T-helper 2 cell treated with Interferon-gamma antibody and Interleukin-4, amounts not matched to agents 5 μg/mL and 100 μg/mL, for 36 hours (primary cell): Measurements from ENCODE around the gene GPC6.
"Not testable (repeated sequence)": the region's sequence is repeated elsewhere in the genome, so short reads cannot be mapped to it uniquely, and the experiment has no call there.

Experiments used
- DNase-seq: peaks from one replicate; pipeline ENCODE4 v3.0.0; 2021; ENCODE audit warnings: low spot score
- H3K27ac Mint-ChIP-seq: one replicate; pipeline ENCODE4 v1.8.0; 2021; ENCODE audit warnings: mild to moderate bottlenecking, mixed read lengths
- H3K27me3 Mint-ChIP-seq: one replicate; pipeline ENCODE4 v1.8.0; 2021; ENCODE audit warnings: low read depth, mixed read lengths
- H3K36me3 Mint-ChIP-seq: one replicate; pipeline ENCODE4 v1.8.0; 2021; ENCODE audit warnings: low read depth, mixed read lengths
- H3K4me1 Mint-ChIP-seq: one replicate; pipeline ENCODE4 v1.8.0; 2021; ENCODE audit warnings: low read depth, mixed read lengths
- H3K4me3 Mint-ChIP-seq: one replicate; pipeline ENCODE4 v1.8.0; 2022; ENCODE audit warnings: mild to moderate bottlenecking, moderate library complexity, mixed read lengths
- H3K9me3 Mint-ChIP-seq: one replicate; pipeline ENCODE4 v1.8.0; 2021; ENCODE audit warnings: mixed read lengths

Gene GPC6

GRCh38 chr13:94333131-94333820 lies 1106.7 kb downstream of the GPC6 start:
- H3K4me3 Mint-ChIP-seq, result no peak overlapping the region
- peaks cover 16% of the 10 kb centered on the region for H3K4me1 Mint-ChIP-seq
- no peaks in the 10 kb centered on the region for H3K9me3 Mint-ChIP-seq
- no peak overlapping the region for H3K27ac Mint-ChIP-seq
- DNase-seq, result no peak
- H3K27me3 Mint-ChIP-seq, result peaks cover 40% of the 10 kb centered on the region
- H3K36me3 Mint-ChIP-seq, result peaks cover 1% of the 10 kb centered on the region

GRCh38 chr13:94335761-94336526 lies 1109.3 kb downstream of the GPC6 start:
- Mint-ChIP-seq H3K36me3 (no peaks in the 10 kb centered on the region), H3K4me3 (no peak overlapping the region), H3K27ac (no peak overlapping the region), H3K27me3 (peaks cover 34% of the 10 kb centered on the region), H3K4me1 (peaks cover 2% of the 10 kb centered on the region), H3K9me3 (no peaks in the 10 kb centered on the region)
- DNase-seq, result no peak

GRCh38 chr13:94339116-94339687 lies 1112.6 kb downstream of the GPC6 start:
- Mint-ChIP-seq H3K4me3 (no peak overlapping the region), H3K36me3 (no peaks in the 10 kb centered on the region), H3K27me3 (peaks cover 14% of the 10 kb centered on the region), H3K4me1 (no peaks in the 10 kb centered on the region), H3K27ac (no peak overlapping the region), H3K9me3 (no peaks in the 10 kb centered on the region)
- DNase-seq, result no peak

- no peak for DNase-seq
- Mint-ChIP-seq H3K4me3 (no peak overlapping the region), H3K9me3 (no peaks in the 10 kb centered on the region), H3K27ac (no peak overlapping the region), H3K4me1 (peaks cover 3% of the 10 kb centered on the region), H3K27me3 (peaks cover 3% of the 10 kb centered on the region), H3K36me3 (no peaks in the 10 kb centered on the region)
Measured at GRCh38 chr13:94342436-94343242, 1116.0 kb downstream of the GPC6 start.

GRCh38 chr13:94343243-94343585 lies 1116.6 kb downstream of the GPC6 start:
- H3K27ac Mint-ChIP-seq, result no peak overlapping the region
- peaks cover 3% of the 10 kb centered on the region for H3K4me1 Mint-ChIP-seq
- H3K9me3 Mint-ChIP-seq, result no peaks in the 10 kb centered on the region
- no peak overlapping the region for H3K4me3 Mint-ChIP-seq
- no peaks in the 10 kb centered on the region for H3K36me3 Mint-ChIP-seq
- H3K27me3 Mint-ChIP-seq, result peaks cover 3% of the 10 kb centered on the region
- no peak for DNase-seq

GRCh38 chr13:94343687-94344086 lies 1117.1 kb downstream of the GPC6 start:
- H3K27me3 Mint-ChIP-seq, DNase-seq, H3K4me3 Mint-ChIP-seq, H3K9me3 Mint-ChIP-seq, H3K36me3 Mint-ChIP-seq, H3K27ac Mint-ChIP-seq, H3K4me1 Mint-ChIP-seq: not testable (repeated sequence)

GRCh38 chr13:94344126-94344818 lies 1117.7 kb downstream of the GPC6 start:
- peaks cover 3% of the 10 kb centered on the region for H3K27me3 Mint-ChIP-seq
- peaks cover 3% of the 10 kb centered on the region for H3K4me1 Mint-ChIP-seq
- H3K9me3 Mint-ChIP-seq, result no peaks in the 10 kb centered on the region
- no peak for DNase-seq
- no peak overlapping the region for H3K4me3 Mint-ChIP-seq
- no peak overlapping the region for H3K27ac Mint-ChIP-seq
- H3K36me3 Mint-ChIP-seq, result no peaks in the 10 kb centered on the region

- H3K4me1 Mint-ChIP-seq, result peaks cover 3% of the 10 kb centered on the region
- H3K36me3 Mint-ChIP-seq, result no peaks in the 10 kb centered on the region
- DNase-seq, result no peak
- peaks cover 3% of the 10 kb centered on the region for H3K27me3 Mint-ChIP-seq
- no peak overlapping the region for H3K27ac Mint-ChIP-seq
- H3K9me3 Mint-ChIP-seq, result no peaks in the 10 kb centered on the region
- H3K4me3 Mint-ChIP-seq, result no peak overlapping the region
Measured at GRCh38 chr13:94345374-94346195, 1119.0 kb downstream of the GPC6 start.

- no peaks in the 10 kb centered on the region for H3K36me3 Mint-ChIP-seq
- H3K4me1 Mint-ChIP-seq, result peaks cover 3% of the 10 kb centered on the region
- no peak overlapping the region for H3K4me3 Mint-ChIP-seq
- H3K27ac Mint-ChIP-seq, result no peak overlapping the region
- DNase-seq, result no peak
- H3K9me3 Mint-ChIP-seq, result no peaks in the 10 kb centered on the region
- H3K27me3 Mint-ChIP-seq, result no peaks in the 10 kb centered on the region
Measured at GRCh38 chr13:94346261-94347019, 1119.8 kb downstream of the GPC6 start.

GRCh38 chr13:94351292-94351990 lies 1124.8 kb downstream of the GPC6 start:
- peak; percentile 11 for DNase-seq
- Mint-ChIP-seq H3K4me3 (no peak overlapping the region), H3K4me1 (no peaks in the 10 kb centered on the region), H3K36me3 (no peaks in the 10 kb centered on the region), H3K27ac (no peak overlapping the region), H3K9me3 (no peaks in the 10 kb centered on the region), H3K27me3 (no peaks in the 10 kb centered on the region)

GRCh38 chr13:94352057-94352456 lies 1125.5 kb downstream of the GPC6 start:
- no peak overlapping the region for H3K27ac Mint-ChIP-seq
- no peaks in the 10 kb centered on the region for H3K4me1 Mint-ChIP-seq
- no peaks in the 10 kb centered on the region for H3K27me3 Mint-ChIP-seq
- no peak for DNase-seq
- H3K36me3 Mint-ChIP-seq, result no peaks in the 10 kb centered on the region
- H3K9me3 Mint-ChIP-seq, result no peaks in the 10 kb centered on the region
- no peak overlapping the region for H3K4me3 Mint-ChIP-seq

- H3K36me3 Mint-ChIP-seq, result no peaks in the 10 kb centered on the region
- H3K4me3 Mint-ChIP-seq, result no peak overlapping the region
- no peak overlapping the region for H3K27ac Mint-ChIP-seq
- H3K27me3 Mint-ChIP-seq, result no peaks in the 10 kb centered on the region
- H3K9me3 Mint-ChIP-seq, result no peaks in the 10 kb centered on the region
- no peaks in the 10 kb centered on the region for H3K4me1 Mint-ChIP-seq
- DNase-seq, result no peak
Measured at GRCh38 chr13:94353167-94353710, 1126.6 kb downstream of the GPC6 start.
